H1 (cell line): ENCODE data around the gene MOCS1. TPM values are rescaled to one million over a fixed set of nuclear protein-coding genes. Genes with fewer than 3 reads are reported as not detected.
A peak's percentile ranks its signal among the peaks of the same experiment; 100 is the strongest.

ENCODE experiments used
- CTCF ChIA-PET: fragments of 300-600 bp; sonication (Branson Sonifier 250); formaldehyde crosslinking; loops from one replicate; lab custom pipeline; 2021; ENCODE audit not compliant: partially characterized antibody; lab: Charles Lee
- POLR2A ChIA-PET: fragments of 300-600 bp; sonication (Branson Sonifier 250); formaldehyde crosslinking; loops from one replicate; lab custom pipeline; 2021; ENCODE audit warnings: inconsistent platforms; ENCODE audit not compliant: partially characterized antibody; lab: Charles Lee
- DNase-seq, 2 experiments: peaks; one replicate each; pipeline versions ENCODE4 v3.0.0 to v3.0.0-alpha.2; 2010 to 2022; ENCODE audit warnings: low spot score in 2 of 2, low read depth in 1 of 2, mixed read lengths in 1 of 2
- FAIRE-seq: peaks from 2 replicates; lab custom pipeline; 2011; peaks lifted over from hg19 to GRCh38; lab: Jason Lieb, UNC
- H2AFZ ChIP-seq: 2 replicates; pipeline ENCODE4 v1.8.1; 2012; ENCODE audit warnings: low read length, inconsistent platforms
- H2AK5ac ChIP-seq: 2 replicates; pipeline ENCODE4 v1.6.1; 2013; ENCODE audit warnings: low read depth, low read length
- H2BK120ac ChIP-seq: replicated peaks from 2 replicates; pipeline ENCODE3; 2013; ENCODE audit warnings: low read depth, low read length, inconsistent platforms
- H2BK12ac ChIP-seq: 2 replicates; pipeline ENCODE4 v1.6.1; 2013; ENCODE audit warnings: low read depth, low read length
- H2BK15ac ChIP-seq: 2 replicates; pipeline ENCODE4 v1.6.1; 2013; ENCODE audit warnings: low read length
- H2BK20ac ChIP-seq: 2 replicates; pipeline ENCODE4 v1.6.1; 2013; ENCODE audit warnings: low read length
- H2BK5ac ChIP-seq: 2 replicates; pipeline ENCODE4 v1.6.1; 2013; ENCODE audit warnings: low read depth, low read length
- H3K14ac ChIP-seq: 2 replicates; pipeline ENCODE4 v1.6.1; 2013; ENCODE audit warnings: inconsistent platforms; ENCODE audit not compliant: insufficient read length
- H3K18ac ChIP-seq: 2 replicates; pipeline ENCODE4 v1.6.1; 2013; ENCODE audit warnings: low read length; ENCODE audit errors: extremely low read depth
- H3K23ac ChIP-seq: 2 replicates; pipeline ENCODE4 v1.6.1; 2013; ENCODE audit warnings: inconsistent platforms; ENCODE audit not compliant: insufficient read length
- H3K23me2 ChIP-seq: 2 replicates; pipeline ENCODE4 v1.6.1; 2013; ENCODE audit warnings: low read depth, low read length
- H3K27ac ChIP-seq: 2 replicates; pipeline ENCODE4 v1.6.1; 2011; ENCODE audit warnings: low read depth, low read length, inconsistent platforms
- H3K27me3 ChIP-seq, 4 experiments: replicated peaks in 1 of 4; 1 replicate in 1 of 4; 2 replicates in 3 of 4; pipeline versions ENCODE4 v1.6.1 to v1.8.1; 2011 to 2013; ENCODE audit warnings: low read length in 3 of 4, mild to moderate bottlenecking in 3 of 4, inconsistent platforms in 2 of 4, mixed read lengths in 2 of 4, moderate library complexity in 1 of 4; ENCODE audit not compliant: control insufficient read depth in 3 of 4, insufficient read depth in 3 of 4; ENCODE audit errors: extremely low read depth in 1 of 4
- H3K36me3 ChIP-seq, 4 experiments: 2 replicates each; pipeline versions ENCODE4 v1.6.1 to v1.8.1; 2011 to 2013; ENCODE audit warnings: mild to moderate bottlenecking in 4 of 4, low read length in 3 of 4, moderate library complexity in 2 of 4, control low read depth in 1 of 4, inconsistent platforms in 1 of 4; ENCODE audit not compliant: insufficient read depth in 4 of 4, control insufficient read depth in 2 of 4
- H3K4ac ChIP-seq: replicated peaks from 2 replicates; pipeline ENCODE3; 2013; ENCODE audit warnings: low read length, low read depth, mixed read lengths, inconsistent platforms; ENCODE audit not compliant: insufficient read length
- H3K4me1 ChIP-seq, 4 experiments: replicated peaks in 1 of 4; 1 replicate in 1 of 4; 2 replicates in 3 of 4; pipeline versions ENCODE4 v1.6.1 to v1.8.1; 2011 to 2013; ENCODE audit warnings: low read length in 3 of 4, inconsistent platforms in 2 of 4, mixed read lengths in 1 of 4; ENCODE audit not compliant: insufficient read depth in 4 of 4, control insufficient read depth in 3 of 4
- H3K4me2 ChIP-seq, 2 experiments: 2 replicates each; pipeline versions ENCODE4 v1.6.1 to v1.8.1; 2011 to 2013; ENCODE audit warnings: low read depth in 2 of 2, low read length in 2 of 2, control low read depth in 1 of 2, inconsistent platforms in 1 of 2, mild to moderate bottlenecking in 1 of 2; ENCODE audit not compliant: insufficient read depth in 1 of 2
- H3K4me3 ChIP-seq, 4 experiments: fragments of 200-600, 300-600 bp in 1 of 4; sonication (generic), shearing (Covaris generic), sonication (Bioruptor Twin) in 1 of 4; 2 replicates each; pipeline versions ENCODE4 v1.5.1 to v1.8.1; 2011 to 2016; ENCODE audit warnings: low read length in 4 of 4, low read depth in 3 of 4, control low read depth in 2 of 4, inconsistent platforms in 2 of 4, mild to moderate bottlenecking in 2 of 4, mixed read lengths in 1 of 4, moderate library complexity in 1 of 4; ENCODE audit not compliant: insufficient read depth in 2 of 4; ENCODE audit errors: extremely low read depth in 1 of 4
- H3K56ac ChIP-seq: replicated peaks from 2 replicates; pipeline ENCODE3; 2013; ENCODE audit warnings: low read depth, mild to moderate bottlenecking, mixed read lengths, low read length, inconsistent platforms; ENCODE audit not compliant: insufficient read length
- H3K79me1 ChIP-seq: 2 replicates; pipeline ENCODE4 v1.6.1; 2013; ENCODE audit warnings: low read depth, low read length, control low read depth
- H3K79me2 ChIP-seq, 2 experiments: 2 replicates each; pipeline versions ENCODE4 v1.6.1 to v1.8.1; 2012 to 2013; ENCODE audit warnings: low read length in 2 of 2, mild to moderate bottlenecking in 2 of 2, inconsistent platforms in 1 of 2; ENCODE audit not compliant: insufficient read depth in 2 of 2, control insufficient read depth in 1 of 2
- H3K9ac ChIP-seq, 4 experiments: replicated peaks in 1 of 4; 1 replicate in 1 of 4; 2 replicates in 3 of 4; pipeline versions ENCODE4 v1.6.1 to v1.8.1; 2011 to 2013; ENCODE audit warnings: low read depth in 3 of 4, low read length in 3 of 4, control low read depth in 2 of 4, mild to moderate bottlenecking in 2 of 4, moderate library complexity in 2 of 4, inconsistent platforms in 1 of 4; ENCODE audit errors: extremely low read depth in 1 of 4
- H3K9me3 ChIP-seq, 2 experiments: 2 replicates each; pipeline versions ENCODE4 v1.6.1 to v1.8.1; 2012 to 2013; ENCODE audit warnings: mild to moderate bottlenecking in 2 of 2, moderate library complexity in 2 of 2, control low read depth in 1 of 2, inconsistent platforms in 1 of 2, low read depth in 1 of 2, low read length in 1 of 2, mixed read lengths in 1 of 2; ENCODE audit not compliant: insufficient read depth in 2 of 2
- H4K20me1 ChIP-seq, 2 experiments: replicated peaks in 1 of 2; 2 replicates each; pipeline versions ENCODE3 to v1.8.1; 2011 to 2013; ENCODE audit warnings: inconsistent platforms in 2 of 2, low read length in 2 of 2, mild to moderate bottlenecking in 1 of 2; ENCODE audit not compliant: insufficient read depth in 2 of 2, control insufficient read depth in 1 of 2
- H4K5ac ChIP-seq: 2 replicates; pipeline ENCODE4 v1.6.1; 2013; ENCODE audit warnings: low read length, low read depth, mixed read lengths, inconsistent platforms; ENCODE audit not compliant: insufficient read length
- H4K8ac ChIP-seq: 2 replicates; pipeline ENCODE4 v1.8.0; 2013; ENCODE audit warnings: mild to moderate bottlenecking, moderate library complexity, low read length, inconsistent platforms; ENCODE audit not compliant: insufficient read depth; ENCODE audit errors: extremely low read depth
- H4K91ac ChIP-seq: replicated peaks from 2 replicates; pipeline ENCODE3; 2013; ENCODE audit warnings: low read length, mixed read lengths, inconsistent platforms; ENCODE audit not compliant: insufficient read length
- BCL11A ChIP-seq, 2 experiments: IDR thresholded peaks; one replicate each; pipeline ENCODE4 v1.6.1; 2011; ENCODE audit warnings: low read depth in 2 of 2, low read length in 2 of 2, mild to moderate bottlenecking in 2 of 2
- CTCF ChIP-seq, 3 experiments: IDR thresholded peaks; 1 replicate in 2 of 3; 2 replicates in 1 of 3; pipeline versions ENCODE4 v1.5.1 to v1.6.1; 2011; ENCODE audit warnings: low read length in 3 of 3, mild to moderate bottlenecking in 3 of 3, inconsistent platforms in 2 of 3, low read depth in 1 of 3, moderate library complexity in 1 of 3; ENCODE audit not compliant: insufficient read depth in 1 of 3; ENCODE audit errors: control extremely low read depth in 1 of 3
- EGR1 ChIP-seq: IDR thresholded peaks from 2 replicates; pipeline ENCODE4 v1.6.1; 2011; ENCODE audit warnings: low read depth, low read length, borderline replicate concordance
- EP300 ChIP-seq, 2 experiments: IDR thresholded peaks; 1 replicate in 1 of 2; 2 replicates in 1 of 2; pipeline ENCODE4 v1.6.1; 2011 to 2012; ENCODE audit warnings: low read depth in 2 of 2, low read length in 2 of 2, mild to moderate bottlenecking in 2 of 2, borderline replicate concordance in 1 of 2, inconsistent platforms in 1 of 2, moderate library complexity in 1 of 2
- HDAC6 ChIP-seq: IDR thresholded peaks from one replicate; pipeline ENCODE4 v1.7.1; 2012; ENCODE audit warnings: low read depth, mild to moderate bottlenecking, inconsistent platforms, low read length, moderate library complexity
- KDM4A ChIP-seq: IDR thresholded peaks from one replicate; pipeline ENCODE4 v1.7.1; 2012; ENCODE audit warnings: low read depth, mild to moderate bottlenecking, moderate library complexity, low read length, inconsistent platforms; ENCODE audit not compliant: severe bottlenecking
- POLR2AphosphoS5 ChIP-seq: IDR thresholded peaks from 2 replicates; pipeline ENCODE4 v1.6.1; 2011; ENCODE audit warnings: low read depth, low read length
- RBBP5 ChIP-seq: IDR thresholded peaks from 2 replicates; pipeline ENCODE4 v1.7.1; 2012; ENCODE audit warnings: low read depth, mild to moderate bottlenecking, inconsistent platforms, low read length, moderate library complexity, borderline replicate concordance
- SUZ12 ChIP-seq: fragments of 200-600 bp; sonication (generic); IDR thresholded peaks from 2 replicates; pipeline ENCODE4 v1.6.1; 2012; ENCODE audit warnings: mild to moderate bottlenecking, inconsistent platforms, low read length, moderate library complexity, mixed read lengths
- WGBS, 2 experiments: shearing (Covaris generic) in 1 of 2; methylation state at CpG; one replicate each; pipeline versions ENCODE4 v1.1.6 to v1.1.7; 2013 to 2015; ENCODE audit warnings: low lambda C conversion rate in 2 of 2, mixed read lengths in 2 of 2, inconsistent platforms in 1 of 2, low coverage in 1 of 2, missing lambda C conversion rate in 1 of 2; ENCODE audit not compliant: insufficient replicate concordance in 2 of 2, insufficient coverage in 1 of 2, insufficient read length in 1 of 2; ENCODE audit errors: extremely low coverage in 1 of 2, missing lambda C conversion rate in 1 of 2; 5-methylcytosine and 5-hydroxymethylcytosine counted together
- polyA plus RNA-seq, 7 experiments: library from polyadenylated mRNA; depleted of rRNA in 3 of 7; stranded (reverse) in 5 of 7; unstranded in 2 of 7; fragments of >200 nt in 5 of 7; fragments of 200-250 nt in 2 of 7; gene quantifications; 1 replicate in 5 of 7; 2 replicates in 1 of 7; 4 replicates in 1 of 7; pipeline versions ENCODE4 v1.2.1 to v1.2.3, GENCODE V29; 2011 to 2013; ENCODE audit warnings: missing spikeins in 2 of 7, mixed read lengths in 2 of 7
- total RNA-seq: library from RNA; stranded (reverse); fragmentation: NEBNext Ultra II Directional; extraction: Animal tissue kit (Norgen Biotek cat#: 25700); gene quantifications from 2 replicates; pipeline ENCODE4 v1.2.1, GENCODE V29; 2021

The MOCS1 gene
- total and polyA plus RNA-seq, 2 of the 8 experiments (the other 6 are each of a cell fraction or from before 2014, with no cell fraction given): 13.4 to 19.7 TPM

GRCh38 chr6:39902786-39903465, 31.3 kb downstream of the MOCS1 start:
- H3K9ac ChIP-seq: no peak overlapping the region
- H3K4me2 ChIP-seq: no peak overlapping the region
- no peak overlapping the region for H4K5ac ChIP-seq
- no peak overlapping the region for H3K4me3 ChIP-seq
- no peaks in the 10 kb centered on the region for H4K20me1 ChIP-seq
- H3K14ac ChIP-seq: no peak overlapping the region
- no peak overlapping the region for H2AK5ac ChIP-seq
- ChIA-PET CTCF (interaction anchor here (0.7 to 1.6 kb wide), 7 partner anchors 9 to 555 kb away, joined by 3 to 5 read pairs (median 3); no protein-coding TSS in a partner anchor), POLR2A (interaction anchor here (1.7 kb wide), 1 partner anchor 9 kb away, joined by 5 read pairs; no protein-coding TSS in a partner anchor)
- no peak overlapping the region for H3K18ac ChIP-seq
- H3K56ac ChIP-seq: no peak overlapping the region
- no peak overlapping the region for H4K8ac ChIP-seq
- H3K27me3 ChIP-seq: 0 out of 7 replicates have a peak, but pooled peaks cover 0 to 2% (median 0%) of the 10 kb centered on the region in 4 experiments
- 94% methylated on average over 4 of the region's 4 CpGs; no CpG with 5 or more reads in 1 of the 2 experiments for WGBS, 2 experiments
- no peak overlapping the region for H2AFZ ChIP-seq
- DNase-seq (no peak), FAIRE-seq (no peak)
- no peak overlapping the region for H3K27ac ChIP-seq
- H2BK5ac ChIP-seq: no peak overlapping the region
- H4K91ac ChIP-seq: no peak overlapping the region
- H3K79me2 ChIP-seq: no peaks in the 10 kb centered on the region
- H3K9me3 ChIP-seq: no peaks in the 10 kb centered on the region
- no peak overlapping the region for H2BK15ac ChIP-seq
- H2BK120ac ChIP-seq: no peak overlapping the region
- H3K36me3 ChIP-seq: peaks cover 0 to 4% (median 0%) of the 10 kb centered on the region in 4 experiments; a peak in 1 of 8 replicates
- H2BK12ac ChIP-seq: no peak overlapping the region
- H3K23me2 ChIP-seq: no peaks in the 10 kb centered on the region
- peaks cover 0 to 6% (median under 1%) of the 10 kb centered on the region in 4 experiments; a peak in 3 of 7 replicates for H3K4me1 ChIP-seq
- H3K23ac ChIP-seq: no peak overlapping the region
- no peak overlapping the region for H2BK20ac ChIP-seq
- H3K79me1 ChIP-seq: no peaks in the 10 kb centered on the region
- no peak overlapping the region for H3K4ac ChIP-seq
- no peak for TF ChIP-seq KDM4A
- no peak for TF ChIP-seq HDAC6
- TF ChIP-seq EGR1: no peak
- peak in 1 of 3 experiments; percentile 27; a peak in 2 of 4 replicates for TF ChIP-seq CTCF (IDR thresholded peaks at IDR 0.05; ENCODE audit: control extremely low read depth in 1 of 3, insufficient read depth in 1 of 3, low read depth in 1 of 3, low read length in 3 of 3)
- no peak for TF ChIP-seq RBBP5
- TF ChIP-seq SUZ12: no peak
- TF ChIP-seq POLR2AphosphoS5: peak; percentile 36; the same call in 1 of the 2 replicates
- TF ChIP-seq EP300 (IDR thresholded peaks at IDR 0.05; ENCODE audit: borderline replicate concordance in 1 of 2, low read depth in 2 of 2, low read length in 2 of 2): no peak
- no peak for TF ChIP-seq BCL11A (IDR thresholded peaks at IDR 0.05; ENCODE audit: low read depth in 2 of 2, low read length in 2 of 2)
